ACC112 (cell line): Measurements from ENCODE around the gene TMC6.
"Not testable (repeated sequence)": the region's sequence is repeated elsewhere in the genome, so short reads cannot be mapped to it uniquely, and the experiment has no call there.

Source experiments
- H2AFZ ChIP-seq: fragments of 200-600 bp; sonication (generic); one replicate; pipeline ENCODE4 v1.6.0; 2017; ENCODE audit warnings: antibody characterized with exemption, low read length; ENCODE audit not compliant: unreplicated experiment
- H3K27ac ChIP-seq: fragments of 200-600 bp; sonication (generic); 2 replicates; pipeline ENCODE4 v1.5.1; 2014; ENCODE audit warnings: low read depth, mild to moderate bottlenecking, antibody characterized with exemption, low read length, moderate library complexity
- H3K27me3 ChIP-seq: fragments of 200-600 bp; sonication (generic); 2 replicates; pipeline ENCODE4 v1.6.1; 2014; ENCODE audit warnings: mild to moderate bottlenecking, antibody characterized with exemption, low read length, moderate library complexity, mixed read lengths; ENCODE audit not compliant: insufficient read depth
- H3K36me3 ChIP-seq: fragments of 200-600 bp; sonication (generic); 2 replicates; pipeline ENCODE4 v1.6.1; 2016; ENCODE audit warnings: mild to moderate bottlenecking, antibody characterized with exemption, low read length, moderate library complexity, mixed read lengths; ENCODE audit not compliant: insufficient read depth
- H3K4me1 ChIP-seq: fragments of 200-600 bp; sonication (generic); one replicate; pipeline ENCODE4 v1.6.1; 2016; ENCODE audit warnings: low read length, mixed read lengths; ENCODE audit not compliant: insufficient read depth, unreplicated experiment, control insufficient read depth
- H3K4me3 ChIP-seq: fragments of 200-600 bp; sonication (generic); 2 replicates; pipeline ENCODE4 v1.5.1; 2014; ENCODE audit warnings: mild to moderate bottlenecking, low read depth, low read length
- H3K79me2 ChIP-seq: fragments of 200-600 bp; sonication (generic); one replicate; pipeline ENCODE4 v1.6.0; 2016; ENCODE audit warnings: low read length; ENCODE audit not compliant: control insufficient read depth, unreplicated experiment, insufficient read depth

TMC6 gene

DNA sequence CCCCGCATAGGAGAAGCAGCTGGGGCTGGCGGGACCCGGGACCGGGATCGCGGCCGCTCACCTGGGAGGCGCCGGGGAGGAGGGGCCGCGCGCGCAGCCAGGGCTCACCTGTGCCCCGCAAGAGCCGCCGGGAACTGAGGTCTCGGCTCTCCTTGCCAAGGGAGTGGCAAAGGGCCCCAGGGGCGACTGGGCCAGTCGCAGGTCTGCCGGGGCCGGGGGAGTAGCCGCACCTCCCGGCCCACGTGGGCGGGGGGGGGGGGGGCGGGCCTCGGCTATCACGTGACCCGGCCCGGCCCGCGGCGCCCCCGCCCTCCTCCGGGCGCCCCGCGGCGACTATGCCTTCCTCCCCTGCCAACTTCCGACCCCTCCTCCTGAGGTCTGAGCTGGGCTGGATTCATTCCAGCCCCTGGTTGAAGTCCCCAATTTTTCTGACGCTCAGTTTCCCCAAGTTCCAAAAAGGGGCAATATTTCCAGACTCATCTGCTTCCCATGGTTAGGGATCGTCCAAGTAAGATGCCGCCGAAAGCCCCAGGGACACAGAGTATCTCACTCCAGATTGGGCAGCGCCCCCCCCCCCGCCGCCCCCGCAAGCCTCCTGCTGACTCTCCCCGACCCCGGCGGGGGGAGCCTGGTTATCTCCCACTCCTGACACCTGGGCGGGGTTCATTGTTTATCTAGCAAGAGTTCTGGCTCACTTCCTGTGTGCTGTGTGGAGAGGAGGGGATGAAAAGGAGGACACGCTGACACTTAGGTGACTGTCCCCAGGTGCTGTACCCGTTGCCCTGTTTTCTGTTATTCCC, at the start of gene TMC6:
TMC6 (minus strand) TSS at position 205 of the 800 bp plus-strand sequence. CDS start 1,923 bp downstream, outside the sequence.
- Histone ChIP-seq H3K79me2 (no peaks in the 10 kb centered on the region), H3K36me3 (no peaks in the 10 kb centered on the region), H2AFZ (peak within 1 kb of the TSS; percentile 55)

DNA sequence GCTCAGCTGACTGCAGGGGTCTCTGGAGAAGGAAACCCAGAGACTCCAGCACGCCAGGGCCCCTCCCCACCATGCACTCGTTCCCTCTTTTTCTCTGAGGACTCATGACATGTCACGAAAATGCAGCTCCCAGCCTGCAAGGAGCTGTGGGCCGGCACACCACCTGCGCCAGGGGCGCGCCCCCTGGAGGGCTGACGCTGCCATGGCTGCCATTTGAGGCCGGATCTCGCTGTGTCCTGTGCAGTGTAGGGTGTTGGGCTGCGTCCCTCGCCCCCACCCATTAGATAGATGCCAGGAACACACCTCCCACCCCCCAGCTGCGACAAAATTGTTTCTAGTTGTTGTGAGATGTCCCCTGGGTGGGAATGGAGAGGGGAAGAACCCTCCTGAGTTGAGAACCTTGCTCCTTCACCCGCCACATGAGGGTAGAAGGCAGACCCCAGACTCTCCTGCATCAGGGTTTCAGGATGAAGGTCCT, 48.0 kb upstream of the TMC6 start:
- Histone ChIP-seq H3K4me3 (no peak overlapping the region), H2AFZ (no peak overlapping the region), H3K27ac (no peak overlapping the region), H3K27me3 (no peaks in the 10 kb centered on the region), H3K79me2 (no peaks in the 10 kb centered on the region), H3K36me3 (peaks cover 8% of the 10 kb centered on the region; the same call in 1 of the 2 replicates), H3K4me1 (peaks cover 13% of the 10 kb centered on the region)

More for the DNA sequence above, at the start of gene TMC6:
- Histone ChIP-seq H3K27me3 (peaks cover 23% of the 10 kb centered on the region; the same call in 1 of the 2 replicates), H3K27ac (no peak within 1 kb of the TSS), H3K4me3 (peak within 1 kb of the TSS; percentile 82), H3K4me1 (no peaks in the 10 kb centered on the region)

GRCh38 chr17:78175643-78175981, 47.1 kb upstream of the TMC6 start:
- Histone ChIP-seq H3K27ac (no peak overlapping the region), H2AFZ (no peak overlapping the region), H3K79me2 (no peaks in the 10 kb centered on the region), H3K27me3 (no peaks in the 10 kb centered on the region), H3K4me1 (peaks cover 13% of the 10 kb centered on the region), H3K4me3 (no peak overlapping the region), H3K36me3 (peaks cover 8% of the 10 kb centered on the region; the same call in 1 of the 2 replicates)

DNA sequence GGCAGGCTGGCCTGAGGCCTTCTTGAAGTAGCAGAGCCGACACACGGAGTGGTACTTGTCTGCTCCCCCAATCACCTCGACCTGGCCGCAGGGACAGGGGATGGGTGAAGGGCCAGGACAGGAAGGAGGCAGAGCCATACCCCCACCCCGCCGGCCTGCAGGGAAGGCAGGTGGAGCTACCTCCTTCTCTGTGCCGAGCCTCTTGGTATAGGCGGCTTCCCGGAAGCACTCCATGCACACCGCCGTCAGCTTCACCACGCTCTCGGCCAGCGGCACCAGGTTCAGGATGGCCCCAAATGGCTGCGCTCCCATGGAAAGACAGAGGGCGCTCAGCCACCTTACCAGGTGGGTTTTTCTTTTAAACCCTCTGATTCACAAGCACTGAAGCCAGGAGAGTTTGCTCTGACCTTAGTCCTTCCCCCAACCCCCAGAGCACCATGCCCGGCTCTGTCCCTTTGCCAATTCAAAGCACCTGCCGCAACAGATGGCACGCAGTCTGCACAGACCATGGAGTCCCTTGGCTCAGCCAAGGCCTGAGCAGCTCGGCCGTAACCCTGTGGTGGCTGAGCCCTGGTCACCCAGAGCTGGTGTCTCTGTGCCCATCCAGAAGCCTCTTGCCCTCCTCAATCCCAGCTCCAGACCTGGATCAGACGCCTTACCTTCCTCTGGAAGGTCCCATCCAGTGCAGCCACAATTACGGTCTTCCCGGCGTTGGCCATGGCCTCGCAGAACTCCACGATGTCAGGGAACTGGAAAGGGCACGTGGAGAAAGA, 46.5 kb upstream of the TMC6 start:
- no peaks in the 10 kb centered on the region for H3K79me2 ChIP-seq

DNA sequence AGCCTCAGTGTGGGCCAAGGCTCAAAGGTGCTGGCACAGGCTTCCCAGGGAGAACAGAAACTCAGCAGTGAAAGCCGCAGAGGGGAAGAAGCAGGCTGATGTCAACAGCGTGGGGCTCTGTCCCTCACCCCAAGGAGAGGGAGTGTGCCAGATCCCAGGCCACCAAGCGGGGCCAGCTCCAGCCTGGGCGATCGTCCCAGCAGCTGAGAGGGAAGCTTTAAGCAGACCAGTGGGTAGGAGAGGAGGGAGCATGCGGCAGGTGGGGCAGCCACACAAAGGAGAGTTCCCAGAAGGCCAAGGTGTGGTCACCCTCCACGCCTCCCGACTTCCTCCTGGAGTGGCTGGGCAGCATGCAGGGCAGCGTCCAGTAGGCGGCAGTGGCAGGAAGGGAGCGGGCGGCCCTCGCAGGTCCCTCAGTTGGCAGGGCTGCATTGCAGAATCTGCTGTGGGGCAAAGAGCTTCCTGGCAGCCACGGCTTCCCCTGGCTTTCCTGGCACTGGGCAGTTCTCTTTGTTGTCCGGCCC, 45.9 kb upstream of the TMC6 start:
- H3K36me3 ChIP-seq = 0 out of 2 replicates have a peak, but pooled peaks cover 4% of the 10 kb centered on the region

More for the DNA sequence above, 46.5 kb upstream of the TMC6 start:
- no peak overlapping the region for H3K27ac ChIP-seq
- H3K4me1 ChIP-seq = peaks cover 9% of the 10 kb centered on the region
- H3K27me3 ChIP-seq = no peaks in the 10 kb centered on the region
- no peak overlapping the region for H2AFZ ChIP-seq
- 0 out of 2 replicates have a peak, but pooled peaks cover 4% of the 10 kb centered on the region for H3K36me3 ChIP-seq
- H3K4me3 ChIP-seq = no peak overlapping the region

GRCh38 chr17:78173097-78173715, 44.7 kb upstream of the TMC6 start:
- Histone ChIP-seq H3K36me3 (0 out of 2 replicates have a peak, but pooled peaks cover 2% of the 10 kb centered on the region), H3K4me1 (no peaks in the 10 kb centered on the region), H3K79me2 (no peaks in the 10 kb centered on the region), H3K27ac (no peak overlapping the region), H3K4me3 (no peak overlapping the region), H3K27me3 (no peaks in the 10 kb centered on the region), H2AFZ (no peak overlapping the region)

More for the DNA sequence above, 45.9 kb upstream of the TMC6 start:
- no peak overlapping the region for H3K27ac ChIP-seq
- H3K4me1 ChIP-seq = peaks cover 2% of the 10 kb centered on the region
- H3K27me3 ChIP-seq = no peaks in the 10 kb centered on the region
- no peak overlapping the region for H3K4me3 ChIP-seq
- no peaks in the 10 kb centered on the region for H3K79me2 ChIP-seq
- H2AFZ ChIP-seq = no peak overlapping the region

- H3K4me1 ChIP-seq = no peaks in the 10 kb centered on the region
- no peak overlapping the region for H2AFZ ChIP-seq
- H3K27me3 ChIP-seq = no peaks in the 10 kb centered on the region
- H3K4me3 ChIP-seq = no peak overlapping the region
- H3K79me2 ChIP-seq = no peaks in the 10 kb centered on the region
- H3K27ac ChIP-seq = no peak overlapping the region
- no peaks in the 10 kb centered on the region for H3K36me3 ChIP-seq
Observed at GRCh38 chr17:78172249-78173051, 43.9 kb upstream of the TMC6 start.

DNA sequence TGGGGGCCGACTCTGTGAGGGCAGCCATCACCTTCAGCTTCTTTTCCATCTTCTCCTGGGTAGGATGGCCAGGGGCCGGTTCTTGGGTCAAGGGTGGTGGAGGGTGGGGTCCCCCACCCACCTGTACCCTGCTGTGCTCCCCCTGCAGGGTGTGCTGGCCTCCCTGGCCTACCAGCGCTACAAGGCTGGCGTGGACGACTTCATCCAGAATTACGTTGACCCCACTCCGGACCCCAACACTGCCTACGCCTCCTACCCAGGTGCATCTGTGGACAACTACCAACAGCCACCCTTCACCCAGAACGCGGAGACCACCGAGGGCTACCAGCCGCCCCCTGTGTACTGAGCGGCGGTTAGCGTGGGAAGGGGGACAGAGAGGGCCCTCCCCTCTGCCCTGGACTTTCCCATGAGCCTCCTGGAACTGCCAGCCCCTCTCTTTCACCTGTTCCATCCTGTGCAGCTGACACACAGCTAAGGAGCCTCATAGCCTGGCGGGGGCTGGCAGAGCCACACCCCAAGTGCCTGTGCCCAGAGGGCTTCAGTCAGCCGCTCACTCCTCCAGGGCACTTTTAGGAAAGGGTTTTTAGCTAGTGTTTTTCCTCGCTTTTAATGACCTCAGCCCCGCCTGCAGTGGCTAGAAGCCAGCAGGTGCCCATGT, 43.2 kb upstream of the TMC6 start:
- not testable (repeated sequence) for H3K79me2 ChIP-seq, H3K27me3 ChIP-seq, H3K36me3 ChIP-seq, H3K4me3 ChIP-seq, H3K27ac ChIP-seq, H3K4me1 ChIP-seq, H2AFZ ChIP-seq

- H3K27me3 ChIP-seq = no peaks in the 10 kb centered on the region
- no peaks in the 10 kb centered on the region for H3K4me1 ChIP-seq
- no peak overlapping the region for H3K27ac ChIP-seq
- H2AFZ ChIP-seq = no peak overlapping the region
- H3K36me3 ChIP-seq = no peaks in the 10 kb centered on the region
- H3K4me3 ChIP-seq = no peak overlapping the region
- no peaks in the 10 kb centered on the region for H3K79me2 ChIP-seq
Observed at GRCh38 chr17:78170692-78171590, 42.4 kb upstream of the TMC6 start.
